ENCODE results near the gene MYOM1. TPM values are rescaled to one million over a fixed set of nuclear protein-coding genes. Genes with fewer than 3 reads are reported as not detected.

Gene MYOM1
- total RNA-seq, 1 experiment from 2014 or later, result 0.07 TPM

- CTCF ChIA-PET, result interaction anchor here (0.7 kb wide), 1 partner anchor 15 kb away, joined by 5 read pairs; no protein-coding TSS in a partner anchor
- Histone ChIP-seq H3K9ac (ENCODE audit: low read length) (peak overlapping the region; percentile 92), H3K79me2 (ENCODE audit: low read length) (peaks cover 73% of the 10 kb centered on the region), H3F3A (ENCODE audit: low read length, unreplicated experiment) (no peaks in the 10 kb centered on the region), H3K36me3 (ENCODE audit: low read depth, low read length) (peaks cover 13% of the 10 kb centered on the region), H3K9me3 (ENCODE audit: low read length) (no peaks in the 10 kb centered on the region), H3K9me2 (replicated peaks; ENCODE audit: low read length) (no peaks in the 10 kb centered on the region), H3K4me1 (ENCODE audit: insufficient read depth, low read length) (peaks cover 36% of the 10 kb centered on the region), H3K4me3 (ENCODE audit: low read length) (peak overlapping the region; percentile 92), H2AFZ (ENCODE audit: low read length) (no peak overlapping the region), H4K20me1 (ENCODE audit: low read length) (peaks cover 13% of the 10 kb centered on the region), H3K27me3 (ENCODE audit: low read length) (no peaks in the 10 kb centered on the region), H3K27ac (ENCODE audit: low read length) (peak overlapping the region; percentile 79), H3K4me2 (ENCODE audit: low read length) (peak overlapping the region; percentile 95)
- BruUV-seq (replicated peaks), result TSS peak; percentile 52
- DNase-seq (peak; percentile 65), ATAC-seq (no peak)
- intact Hi-C loops (cut with micrococcal nuclease), result no loop called here
- POLR2A ChIA-PET (ENCODE audit: unreplicated experiment), result interaction anchor here (0.7 to 2.4 kb wide), 4 partner anchors 12 to 354 kb away, joined by 6 to 10 read pairs (median 6); no protein-coding TSS in a partner anchor
- TF ChIP-seq CTCF (conservative IDR thresholded peaks at IDR 0.05; ENCODE audit: low read depth, low read length), result no peak
- no peak for TF ChIP-seq EZH2 (IDR thresholded peaks at IDR 0.05; ENCODE audit: low read length, unreplicated experiment)
- no peak for TF ChIP-seq EZH2phosphoT487 (IDR thresholded peaks at IDR 0.05; ENCODE audit: borderline replicate concordance, low read length)
Measured at GRCh38 chr18:3248658-3249359, 29.0 kb upstream of the MYOM1 start.

- H3K27ac ChIP-seq (ENCODE audit: low read length), result peak overlapping the region; percentile 79
- no peaks in the 10 kb centered on the region for H3K9me2 ChIP-seq (replicated peaks; ENCODE audit: low read length)
- DNase-seq (no peak), ATAC-seq (no peak)
- H3K9me3 ChIP-seq (ENCODE audit: low read length), result no peaks in the 10 kb centered on the region
- H3K36me3 ChIP-seq (ENCODE audit: low read depth, low read length), result peaks cover 7% of the 10 kb centered on the region; the same call in 1 of the 2 replicates
- TF ChIP-seq CTCF (conservative IDR thresholded peaks at IDR 0.05; ENCODE audit: low read depth, low read length), result no peak
- no peak for TF ChIP-seq EZH2 (IDR thresholded peaks at IDR 0.05; ENCODE audit: low read length, unreplicated experiment)
- TF ChIP-seq EZH2phosphoT487 (IDR thresholded peaks at IDR 0.05; ENCODE audit: borderline replicate concordance, low read length), result no peak
- peak overlapping the region; percentile 95 for H3K4me2 ChIP-seq (ENCODE audit: low read length)
- H3K4me1 ChIP-seq (ENCODE audit: insufficient read depth, low read length), result peaks cover 36% of the 10 kb centered on the region
- ChIA-PET CTCF (interaction anchor here (0.7 kb wide), 1 partner anchor 15 kb away, joined by 5 read pairs; no protein-coding TSS in a partner anchor), POLR2A (ENCODE audit: unreplicated experiment) (interaction anchor here (0.5 to 2.4 kb wide), 4 partner anchors 8 to 355 kb away, joined by 3 to 10 read pairs (median 5); no protein-coding TSS in a partner anchor)
- peaks cover 67% of the 10 kb centered on the region for H3K79me2 ChIP-seq (ENCODE audit: low read length)
- H3F3A ChIP-seq (ENCODE audit: low read length, unreplicated experiment), result no peaks in the 10 kb centered on the region
- H4K20me1 ChIP-seq (ENCODE audit: low read length), result peaks cover 13% of the 10 kb centered on the region
- H2AFZ ChIP-seq (ENCODE audit: low read length), result peak overlapping the region; percentile 88; the same call in 1 of the 2 replicates
- H3K4me3 ChIP-seq (ENCODE audit: low read length), result peak overlapping the region; percentile 92
- intact Hi-C loops (cut with micrococcal nuclease), result no loop called here
- TSS peak; percentile 24 for BruUV-seq (replicated peaks)
- no peaks in the 10 kb centered on the region for H3K27me3 ChIP-seq (ENCODE audit: low read length)
- peak overlapping the region; percentile 92 for H3K9ac ChIP-seq (ENCODE audit: low read length)
Measured at GRCh38 chr18:3248062-3248657, 28.4 kb upstream of the MYOM1 start.
